ENCODE results near the gene NMRK1.

DNA sequence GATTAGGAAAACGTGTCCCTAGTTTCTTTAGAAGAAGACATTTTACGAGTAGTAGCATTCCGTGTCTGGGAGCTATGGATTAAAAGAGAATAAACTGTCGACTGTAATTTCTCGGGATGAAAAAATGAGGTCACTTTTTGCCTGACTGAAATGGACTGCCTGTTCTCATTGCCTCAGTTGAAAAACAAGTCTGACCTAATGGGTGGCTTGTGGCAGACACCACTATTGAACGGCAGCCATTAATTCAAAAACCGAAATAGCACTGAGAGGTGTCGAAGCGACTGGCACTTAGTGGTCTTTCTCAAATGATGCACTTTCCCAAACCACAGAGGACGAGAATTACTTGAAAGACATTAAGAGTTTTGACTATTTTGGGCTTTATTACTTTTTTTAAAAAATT is 35.7 kb upstream of the NMRK1 start:
- TF ChIP-seq, protein P1, sequence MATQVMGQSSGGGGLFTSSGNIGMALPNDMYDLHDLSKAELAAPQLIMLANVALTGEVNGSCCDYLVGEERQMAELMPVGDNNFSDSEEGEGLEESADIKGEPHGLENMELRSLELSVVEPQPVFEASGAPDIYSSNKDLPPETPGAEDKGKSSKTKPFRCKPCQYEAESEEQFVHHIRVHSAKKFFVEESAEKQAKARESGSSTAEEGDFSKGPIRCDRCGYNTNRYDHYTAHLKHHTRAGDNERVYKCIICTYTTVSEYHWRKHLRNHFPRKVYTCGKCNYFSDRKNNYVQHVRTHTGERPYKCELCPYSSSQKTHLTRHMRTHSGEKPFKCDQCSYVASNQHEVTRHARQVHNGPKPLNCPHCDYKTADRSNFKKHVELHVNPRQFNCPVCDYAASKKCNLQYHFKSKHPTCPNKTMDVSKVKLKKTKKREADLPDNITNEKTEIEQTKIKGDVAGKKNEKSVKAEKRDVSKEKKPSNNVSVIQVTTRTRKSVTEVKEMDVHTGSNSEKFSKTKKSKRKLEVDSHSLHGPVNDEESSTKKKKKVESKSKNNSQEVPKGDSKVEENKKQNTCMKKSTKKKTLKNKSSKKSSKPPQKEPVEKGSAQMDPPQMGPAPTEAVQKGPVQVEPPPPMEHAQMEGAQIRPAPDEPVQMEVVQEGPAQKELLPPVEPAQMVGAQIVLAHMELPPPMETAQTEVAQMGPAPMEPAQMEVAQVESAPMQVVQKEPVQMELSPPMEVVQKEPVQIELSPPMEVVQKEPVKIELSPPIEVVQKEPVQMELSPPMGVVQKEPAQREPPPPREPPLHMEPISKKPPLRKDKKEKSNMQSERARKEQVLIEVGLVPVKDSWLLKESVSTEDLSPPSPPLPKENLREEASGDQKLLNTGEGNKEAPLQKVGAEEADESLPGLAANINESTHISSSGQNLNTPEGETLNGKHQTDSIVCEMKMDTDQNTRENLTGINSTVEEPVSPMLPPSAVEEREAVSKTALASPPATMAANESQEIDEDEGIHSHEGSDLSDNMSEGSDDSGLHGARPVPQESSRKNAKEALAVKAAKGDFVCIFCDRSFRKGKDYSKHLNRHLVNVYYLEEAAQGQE (IDR thresholded peaks at IDR 0.05; ENCODE audit: low read depth): no peak
- TF ChIP-seq, protein P2, sequence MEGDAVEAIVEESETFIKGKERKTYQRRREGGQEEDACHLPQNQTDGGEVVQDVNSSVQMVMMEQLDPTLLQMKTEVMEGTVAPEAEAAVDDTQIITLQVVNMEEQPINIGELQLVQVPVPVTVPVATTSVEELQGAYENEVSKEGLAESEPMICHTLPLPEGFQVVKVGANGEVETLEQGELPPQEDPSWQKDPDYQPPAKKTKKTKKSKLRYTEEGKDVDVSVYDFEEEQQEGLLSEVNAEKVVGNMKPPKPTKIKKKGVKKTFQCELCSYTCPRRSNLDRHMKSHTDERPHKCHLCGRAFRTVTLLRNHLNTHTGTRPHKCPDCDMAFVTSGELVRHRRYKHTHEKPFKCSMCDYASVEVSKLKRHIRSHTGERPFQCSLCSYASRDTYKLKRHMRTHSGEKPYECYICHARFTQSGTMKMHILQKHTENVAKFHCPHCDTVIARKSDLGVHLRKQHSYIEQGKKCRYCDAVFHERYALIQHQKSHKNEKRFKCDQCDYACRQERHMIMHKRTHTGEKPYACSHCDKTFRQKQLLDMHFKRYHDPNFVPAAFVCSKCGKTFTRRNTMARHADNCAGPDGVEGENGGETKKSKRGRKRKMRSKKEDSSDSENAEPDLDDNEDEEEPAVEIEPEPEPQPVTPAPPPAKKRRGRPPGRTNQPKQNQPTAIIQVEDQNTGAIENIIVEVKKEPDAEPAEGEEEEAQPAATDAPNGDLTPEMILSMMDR (IDR thresholded peaks at IDR 0.05 in 2 of 3, conservative IDR thresholded peaks at IDR 0.05 in 1 of 3; ENCODE audit: borderline replicate concordance in 1 of 3, insufficient read depth in 1 of 3, low read depth in 2 of 3, low read length in 2 of 3): no peak
- TF ChIP-seq, protein P3, sequence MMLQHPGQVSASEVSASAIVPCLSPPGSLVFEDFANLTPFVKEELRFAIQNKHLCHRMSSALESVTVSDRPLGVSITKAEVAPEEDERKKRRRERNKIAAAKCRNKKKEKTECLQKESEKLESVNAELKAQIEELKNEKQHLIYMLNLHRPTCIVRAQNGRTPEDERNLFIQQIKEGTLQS (IDR thresholded peaks at IDR 0.05): no peak
- TF ChIP-seq EGR1 (IDR thresholded peaks at IDR 0.05; ENCODE audit: low read depth) (no peak), ZFX (IDR thresholded peaks at IDR 0.05) (no peak)

Data from HCT116 (cell line).